GM12864 (cell line): ENCODE data around the gene CD101.

Source experiments
- DNase-seq: peaks from one replicate; pipeline ENCODE4 v3.0.0-alpha.2; 2011; ENCODE audit warnings: low read depth
- H3K4me3 ChIP-seq: 2 replicates; pipeline ENCODE4 v1.5.1; 2011; ENCODE audit warnings: mild to moderate bottlenecking, low read depth, low read length, control low read depth
- CTCF ChIP-seq: IDR thresholded peaks from 2 replicates; pipeline ENCODE4 v1.5.1; 2011; ENCODE audit warnings: low read depth, mild to moderate bottlenecking, moderate library complexity, low read length, control low read depth, inconsistent platforms; ENCODE audit errors: missing control alignments

The CD101 gene

GRCh38 chr1:117033772-117034171, 32.2 kb downstream of the CD101 start:
- H3K4me3 ChIP-seq: no peak overlapping the region
- no peak for TF ChIP-seq CTCF
- DNase-seq: no peak

- no peak overlapping the region for H3K4me3 ChIP-seq
- no peak for DNase-seq
- TF ChIP-seq CTCF: no peak
Measured at GRCh38 chr1:117034791-117035290, 33.3 kb downstream of the CD101 start.

- H3K4me3 ChIP-seq: no peak overlapping the region
- TF ChIP-seq CTCF: no peak
- no peak for DNase-seq
Measured at GRCh38 chr1:117036018-117036461, 34.5 kb downstream of the CD101 start.

- H3K4me3 ChIP-seq: no peak overlapping the region
- TF ChIP-seq CTCF: no peak
Measured at GRCh38 chr1:117037802-117038201, 36.2 kb downstream of the CD101 start.

GRCh38 chr1:117038236-117038635, 36.7 kb downstream of the CD101 start:
- TF ChIP-seq CTCF: no peak
- no peak overlapping the region for H3K4me3 ChIP-seq
- no peak for DNase-seq

More at GRCh38 chr1:117037802-117038201, 36.2 kb downstream of the CD101 start:
- no peak for DNase-seq

GRCh38 chr1:117044217-117044616, 42.7 kb downstream of the CD101 start:
- H3K4me3 ChIP-seq: no peak overlapping the region
- DNase-seq: no peak
- no peak for TF ChIP-seq CTCF

GRCh38 chr1:117045644-117046043, 44.1 kb downstream of the CD101 start:
- no peak for TF ChIP-seq CTCF
- DNase-seq: no peak
- no peak overlapping the region for H3K4me3 ChIP-seq
